Measurements from ENCODE around the gene C3orf70.

C3orf70 gene

DNA sequence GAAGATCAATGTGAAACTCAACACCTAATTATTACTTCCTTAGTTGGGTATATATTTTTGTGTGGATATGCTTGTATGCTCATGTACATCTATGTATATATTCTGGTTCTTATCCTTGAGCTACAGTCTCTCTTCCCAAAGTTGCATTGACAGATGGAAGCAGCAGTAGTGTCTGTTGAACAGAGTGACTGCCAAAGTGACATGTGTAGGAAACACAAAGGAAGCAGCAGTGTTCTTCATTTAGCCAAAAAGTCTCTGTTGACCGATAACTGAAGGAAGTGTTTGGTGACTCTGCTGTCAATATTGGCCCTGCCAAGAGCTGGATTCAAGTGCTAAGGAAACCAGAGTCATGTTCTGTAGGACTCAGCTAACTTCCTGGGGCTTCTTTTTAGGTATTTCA is 123.8 kb downstream of the C3orf70 start:
- H3K9ac ChIP-seq (ENCODE audit: low read length in 2 of 2), result no peak overlapping the region
- no peak overlapping the region for H3K27ac ChIP-seq (ENCODE audit: low read length)
- no peaks in the 10 kb centered on the region for H3K27me3 ChIP-seq (ENCODE audit: control insufficient read depth in 1 of 2, insufficient read depth in 2 of 2, low read length in 2 of 2)
- H3K36me3 ChIP-seq (ENCODE audit: control insufficient read depth in 2 of 2, insufficient read depth in 2 of 2, low read length in 2 of 2), result peaks cover 0 to 14% of the 10 kb centered on the region in 2 donors
- no peak overlapping the region for H3K4me3 ChIP-seq (ENCODE audit: low read length in 2 of 2)
- no peaks in the 10 kb centered on the region for H3K4me1 ChIP-seq (ENCODE audit: control insufficient read depth, insufficient read depth, low read length)
- no peaks in the 10 kb centered on the region for H3K9me3 ChIP-seq (ENCODE audit: control insufficient read depth in 2 of 2, low read length in 2 of 2)

DNA sequence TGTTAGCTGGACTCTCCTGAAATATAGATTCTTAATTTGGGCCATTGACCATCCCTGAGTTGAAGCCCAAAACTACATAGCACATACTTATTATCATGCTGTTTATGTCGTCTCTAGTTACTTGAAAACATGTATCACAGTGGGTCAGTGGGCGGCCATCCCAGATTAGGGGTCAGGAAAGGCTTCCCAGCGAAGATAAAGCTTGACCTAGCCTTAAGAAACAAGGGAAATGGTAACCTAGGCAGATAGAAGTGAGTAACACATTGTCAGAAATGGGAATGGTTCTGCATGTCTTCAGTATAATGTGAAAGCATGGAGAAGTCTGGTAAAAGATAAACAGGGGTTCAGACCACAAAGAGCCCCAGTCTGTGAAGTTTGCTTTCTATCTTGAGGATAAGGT is 124.7 kb downstream of the C3orf70 start:
- Histone ChIP-seq H3K4me1 (ENCODE audit: control insufficient read depth, insufficient read depth, low read length) (no peaks in the 10 kb centered on the region), H3K9ac (ENCODE audit: low read length in 2 of 2) (no peak overlapping the region), H3K27ac (ENCODE audit: low read length) (no peak overlapping the region), H3K36me3 (ENCODE audit: control insufficient read depth in 2 of 2, insufficient read depth in 2 of 2, low read length in 2 of 2) (peaks cover 0 to 14% of the 10 kb centered on the region in 2 donors), H3K9me3 (ENCODE audit: control insufficient read depth in 2 of 2, low read length in 2 of 2) (no peaks in the 10 kb centered on the region), H3K27me3 (ENCODE audit: control insufficient read depth in 1 of 2, insufficient read depth in 2 of 2, low read length in 2 of 2) (no peaks in the 10 kb centered on the region), H3K4me3 (ENCODE audit: low read length in 2 of 2) (no peak overlapping the region)
